ENCODE results near the gene ACVR1. TPM values are rescaled to one million over a fixed set of nuclear protein-coding genes. Genes with fewer than 3 reads are reported as not detected.
"Not testable (repeated sequence)": the region's sequence is repeated elsewhere in the genome, so short reads cannot be mapped to it uniquely, and the experiment has no call there.

ACVR1 gene
- polyA plus RNA-seq, 3 donors, result 21.8 to 27.5 (median 25.8) TPM

- no peak for DNase-seq
Measured at GRCh38 chr2:157897106-157897971, 21.2 kb upstream of the ACVR1 start.

GRCh38 chr2:157895531-157895930 is 19.4 kb upstream of the ACVR1 start:
- DNase-seq, result no peak

- no peak for DNase-seq
Measured at GRCh38 chr2:157894694-157895435, 18.7 kb upstream of the ACVR1 start.

- DNase-seq, result no peak
Measured at GRCh38 chr2:157893611-157894010, 17.5 kb upstream of the ACVR1 start.

- DNase-seq, result no peak
Measured at GRCh38 chr2:157891643-157892041, 15.5 kb upstream of the ACVR1 start.

GRCh38 chr2:157890969-157891642 is 15.0 kb upstream of the ACVR1 start:
- DNase-seq, result no peak

GRCh38 chr2:157887946-157888345 is 11.8 kb upstream of the ACVR1 start:
- DNase-seq, result no peak

- not testable (repeated sequence) for DNase-seq
Measured at GRCh38 chr2:157884533-157884932, 8.4 kb upstream of the ACVR1 start.

- DNase-seq, result no peak
Measured at GRCh38 chr2:157880927-157881326, 4.8 kb upstream of the ACVR1 start.

- no peak for DNase-seq
Measured at GRCh38 chr2:157877761-157878400, 1.8 kb upstream of the ACVR1 start.

- DNase-seq, result no peak
Measured at GRCh38 chr2:157876786-157877138, 632 bp upstream of the ACVR1 start.

GRCh38 chr2:157875641-157876065 is 477 bp downstream of the ACVR1 start:
- peak; percentile 50 for DNase-seq

GRCh38 chr2:157874997-157875640 is 1.0 kb downstream of the ACVR1 start:
- peak; percentile 52 for DNase-seq

- DNase-seq, result no peak
Measured at GRCh38 chr2:157874348-157874747, 1.8 kb downstream of the ACVR1 start.

GRCh38 chr2:157872791-157873190 is 3.3 kb downstream of the ACVR1 start:
- no peak for DNase-seq

GRCh38 chr2:157871415-157871814 is 4.7 kb downstream of the ACVR1 start:
- no peak for DNase-seq

- DNase-seq, result no peak
Measured at GRCh38 chr2:157868993-157869392, 7.1 kb downstream of the ACVR1 start.

GRCh38 chr2:157867703-157868102 is 8.4 kb downstream of the ACVR1 start:
- no peak for DNase-seq

GRCh38 chr2:157866666-157867642 is 9.2 kb downstream of the ACVR1 start:
- DNase-seq, result no peak

GRCh38 chr2:157866202-157866601 is 9.9 kb downstream of the ACVR1 start:
- no peak for DNase-seq
